Measurements from ENCODE around the gene RAB43.
A peak's percentile ranks its signal among the peaks of the same experiment; 100 is the strongest.
"Not testable (repeated sequence)": the region's sequence is repeated elsewhere in the genome, so short reads cannot be mapped to it uniquely, and the experiment has no call there.

Gene RAB43

GRCh38 chr3:129121792-129122411 lies at the start of gene RAB43:
RAB43 (minus strand) TSS chr3:129121804; CDS start chr3:129121489, 315 bp downstream.
- Mint-ChIP-seq H3K4me3 (peak within 1 kb of the TSS; percentile 98), H3K27ac (peak within 1 kb of the TSS; percentile 99), H3K9me3 (no peaks in the 10 kb centered on the region), H3K36me3 (ENCODE audit: low read depth) (peaks cover 41% of the 10 kb centered on the region), H3K27me3 (ENCODE audit: low read depth) (no peaks in the 10 kb centered on the region), H3K4me1 (ENCODE audit: low read depth) (peaks cover 37% of the 10 kb centered on the region)

- no peaks in the 10 kb centered on the region for H3K27me3 Mint-ChIP-seq (ENCODE audit: low read depth)
- no peak overlapping the region for H3K4me3 Mint-ChIP-seq
- no peaks in the 10 kb centered on the region for H3K9me3 Mint-ChIP-seq
- no peak overlapping the region for H3K27ac Mint-ChIP-seq
- H3K36me3 Mint-ChIP-seq (ENCODE audit: low read depth): peaks cover 33% of the 10 kb centered on the region
- peaks cover 24% of the 10 kb centered on the region for H3K4me1 Mint-ChIP-seq (ENCODE audit: low read depth)
Observed at GRCh38 chr3:129166579-129167332, 45.2 kb upstream of the RAB43 start.

GRCh38 chr3:129165594-129165993 lies 44.0 kb upstream of the RAB43 start:
- H3K4me3 Mint-ChIP-seq; H3K9me3 Mint-ChIP-seq; H3K27me3 Mint-ChIP-seq (ENCODE audit: low read depth); H3K27ac Mint-ChIP-seq: not testable (repeated sequence)
- peaks cover 18% of the 10 kb centered on the region for H3K4me1 Mint-ChIP-seq (ENCODE audit: low read depth)
- peaks cover 30% of the 10 kb centered on the region for H3K36me3 Mint-ChIP-seq (ENCODE audit: low read depth)

- no peak overlapping the region for H3K4me3 Mint-ChIP-seq
- H3K27ac Mint-ChIP-seq: no peak overlapping the region
- peaks cover 21% of the 10 kb centered on the region for H3K36me3 Mint-ChIP-seq (ENCODE audit: low read depth)
- no peaks in the 10 kb centered on the region for H3K9me3 Mint-ChIP-seq
- peaks cover 26% of the 10 kb centered on the region for H3K4me1 Mint-ChIP-seq (ENCODE audit: low read depth)
- H3K27me3 Mint-ChIP-seq (ENCODE audit: low read depth): no peaks in the 10 kb centered on the region
Observed at GRCh38 chr3:129164500-129164899, 42.9 kb upstream of the RAB43 start.

GRCh38 chr3:129162729-129163579 lies 41.4 kb upstream of the RAB43 start:
- peak overlapping the region; percentile 98 for H3K4me3 Mint-ChIP-seq
- no peaks in the 10 kb centered on the region for H3K27me3 Mint-ChIP-seq (ENCODE audit: low read depth)
- no peaks in the 10 kb centered on the region for H3K9me3 Mint-ChIP-seq
- H3K27ac Mint-ChIP-seq: peak overlapping the region; percentile 100
- peaks cover 38% of the 10 kb centered on the region for H3K4me1 Mint-ChIP-seq (ENCODE audit: low read depth)
- H3K36me3 Mint-ChIP-seq (ENCODE audit: low read depth): peaks cover 25% of the 10 kb centered on the region

- Mint-ChIP-seq H3K27ac (peak overlapping the region; percentile 100), H3K27me3 (ENCODE audit: low read depth) (no peaks in the 10 kb centered on the region), H3K36me3 (ENCODE audit: low read depth) (peaks cover 19% of the 10 kb centered on the region), H3K4me1 (ENCODE audit: low read depth) (peaks cover 38% of the 10 kb centered on the region), H3K9me3 (no peaks in the 10 kb centered on the region), H3K4me3 (peak overlapping the region; percentile 98)
Observed at GRCh38 chr3:129161860-129162271, 40.3 kb upstream of the RAB43 start.

GRCh38 chr3:129160891-129161859 lies 39.6 kb upstream of the RAB43 start, which contains the start of gene ISY1:
ISY1 (minus strand) TSS chr3:129161063; CDS start chr3:129160975, 88 bp downstream.
- no peaks in the 10 kb centered on the region for H3K27me3 Mint-ChIP-seq (ENCODE audit: low read depth)
- H3K27ac Mint-ChIP-seq: peak within 1 kb of the TSS; percentile 100
- no peaks in the 10 kb centered on the region for H3K9me3 Mint-ChIP-seq
- H3K4me1 Mint-ChIP-seq (ENCODE audit: low read depth): peaks cover 37% of the 10 kb centered on the region
- peak within 1 kb of the TSS; percentile 98 for H3K4me3 Mint-ChIP-seq
- peaks cover 20% of the 10 kb centered on the region for H3K36me3 Mint-ChIP-seq (ENCODE audit: low read depth)

GRCh38 chr3:129144786-129145185 lies 23.2 kb upstream of the RAB43 start:
- no peak overlapping the region for H3K4me3 Mint-ChIP-seq
- H3K27ac Mint-ChIP-seq: no peak overlapping the region
- no peaks in the 10 kb centered on the region for H3K27me3 Mint-ChIP-seq (ENCODE audit: low read depth)
- H3K4me1 Mint-ChIP-seq (ENCODE audit: low read depth): peaks cover 2% of the 10 kb centered on the region
- no peaks in the 10 kb centered on the region for H3K9me3 Mint-ChIP-seq
- peaks cover 22% of the 10 kb centered on the region for H3K36me3 Mint-ChIP-seq (ENCODE audit: low read depth)

GRCh38 chr3:129141011-129141410 lies 19.4 kb upstream of the RAB43 start:
- H3K36me3 Mint-ChIP-seq (ENCODE audit: low read depth): peaks cover 16% of the 10 kb centered on the region
- H3K9me3 Mint-ChIP-seq; H3K4me3 Mint-ChIP-seq; H3K27me3 Mint-ChIP-seq (ENCODE audit: low read depth); H3K4me1 Mint-ChIP-seq (ENCODE audit: low read depth); H3K27ac Mint-ChIP-seq: not testable (repeated sequence)

- Mint-ChIP-seq H3K27me3 (ENCODE audit: low read depth) (no peaks in the 10 kb centered on the region), H3K4me3 (no peak overlapping the region), H3K9me3 (no peaks in the 10 kb centered on the region), H3K4me1 (ENCODE audit: low read depth) (no peaks in the 10 kb centered on the region), H3K27ac (no peak overlapping the region), H3K36me3 (ENCODE audit: low read depth) (peaks cover 10% of the 10 kb centered on the region)
Observed at GRCh38 chr3:129139911-129140310, 18.3 kb upstream of the RAB43 start.

- not testable (repeated sequence) for H3K27ac Mint-ChIP-seq; H3K27me3 Mint-ChIP-seq (ENCODE audit: low read depth); H3K4me1 Mint-ChIP-seq (ENCODE audit: low read depth); H3K4me3 Mint-ChIP-seq; H3K9me3 Mint-ChIP-seq
- peaks cover 26% of the 10 kb centered on the region for H3K36me3 Mint-ChIP-seq (ENCODE audit: low read depth)
Observed at GRCh38 chr3:129136275-129136674, 14.7 kb upstream of the RAB43 start.

GRCh38 chr3:129132097-129132866 lies 10.7 kb upstream of the RAB43 start:
- H3K36me3 Mint-ChIP-seq (ENCODE audit: low read depth): peaks cover 34% of the 10 kb centered on the region
- peak overlapping the region; percentile 10 for H3K27ac Mint-ChIP-seq
- peaks cover 4% of the 10 kb centered on the region for H3K4me1 Mint-ChIP-seq (ENCODE audit: low read depth)
- H3K4me3 Mint-ChIP-seq: no peak overlapping the region
- H3K9me3 Mint-ChIP-seq: no peaks in the 10 kb centered on the region
- H3K27me3 Mint-ChIP-seq (ENCODE audit: low read depth): no peaks in the 10 kb centered on the region

- no peak overlapping the region for H3K27ac Mint-ChIP-seq
- H3K4me1 Mint-ChIP-seq (ENCODE audit: low read depth): peaks cover 7% of the 10 kb centered on the region
- H3K4me3 Mint-ChIP-seq: no peak overlapping the region
- H3K36me3 Mint-ChIP-seq (ENCODE audit: low read depth): peaks cover 37% of the 10 kb centered on the region
- H3K9me3 Mint-ChIP-seq: no peaks in the 10 kb centered on the region
- no peaks in the 10 kb centered on the region for H3K27me3 Mint-ChIP-seq (ENCODE audit: low read depth)
Observed at GRCh38 chr3:129131465-129132088, 10.0 kb upstream of the RAB43 start.
